HepG2 (cell line): ENCODE measurements around the gene TLK1. TPM values are rescaled to one million over a fixed set of nuclear protein-coding genes. Genes with fewer than 3 reads are reported as not detected.

Source experiments
- ATAC-seq: fragments of 200-7000 bp; cut with Tn5 transposase; 3 replicates; pipeline ENCODE4 v1.9.1; 2020; ENCODE audit warnings: mild to moderate bottlenecking, moderate library complexity
- BruUV-seq: library from RNA; stranded (reverse); fragments of 400-500 nt; replicated peaks from 2 replicates; lab custom pipeline; 2021; lab: Mats Ljungman, UMichigan
- CTCF ChIA-PET: fragments of 300-600 bp; formaldehyde crosslinking; extraction: SDS; loops from one replicate; lab custom pipeline; 2021; ENCODE audit warnings: low total read pairs, inconsistent platforms, low intra/inter-chr PET ratio; lab: Yijun Ruan, JAX
- POLR2A ChIA-PET: fragments of 350-600 bp; sonication (Branson Sonifier 250); formaldehyde crosslinking; loops from one replicate; lab custom pipeline; 2020; ENCODE audit warnings: antibody characterized with exemption, inconsistent platforms; lab: Yijun Ruan, JAX
- DNase-seq: peaks from one replicate; pipeline ENCODE4 v3.0.0-alpha.2; 2015; ENCODE audit warnings: low spot score
- FAIRE-seq: peaks from 3 replicates; lab custom pipeline; 2011; peaks lifted over from hg19 to GRCh38; lab: Jason Lieb, UNC
- H2AFZ ChIP-seq: one replicate; pipeline ENCODE4 v1.6.1; 2011; ENCODE audit warnings: low read length, inconsistent platforms
- H3K27ac ChIP-seq: fragments of 300-600 bp; 3 replicates; pipeline ENCODE4 v1.8.0; 2011; ENCODE audit warnings: mixed run types, mild to moderate bottlenecking, mixed read lengths, low read length, inconsistent platforms; ENCODE audit not compliant: insufficient read depth; ENCODE audit errors: extremely low read length
- H3K27me3 ChIP-seq, 2 experiments: fragments of 200-600 bp in 1 of 2; 2 replicates in 1 of 2; 3 replicates in 1 of 2; pipeline versions ENCODE4 v1.6.0 to v1.8.0; 2011; ENCODE audit warnings: low read length in 2 of 2, mild to moderate bottlenecking in 2 of 2, moderate library complexity in 2 of 2, inconsistent platforms in 1 of 2; ENCODE audit not compliant: insufficient read depth in 2 of 2, control insufficient read depth in 1 of 2
- H3K36me3 ChIP-seq, 2 experiments: fragments of 200-600 bp in 1 of 2; replicated peaks in 1 of 2; 2 replicates in 1 of 2; 3 replicates in 1 of 2; pipeline versions ENCODE4 v1.5.1 to v1.8.0; 2011; ENCODE audit warnings: low read length in 2 of 2, inconsistent platforms in 1 of 2; ENCODE audit not compliant: insufficient read depth in 2 of 2, control insufficient read depth in 1 of 2
- H3K4me1 ChIP-seq: 2 replicates; pipeline ENCODE4 v1.5.1; 2012; ENCODE audit warnings: low read length, inconsistent platforms; ENCODE audit not compliant: insufficient read depth
- H3K4me2 ChIP-seq: 2 replicates; pipeline ENCODE4 v1.6.0; 2011; ENCODE audit warnings: low read depth, low read length, inconsistent platforms
- H3K4me3 ChIP-seq, 3 experiments: fragments of 200-600 bp in 1 of 3; sonication (generic), shearing (Covaris generic) in 1 of 3; replicated peaks in 1 of 3; 2 replicates each; pipeline ENCODE4 v1.5.1; 2011 to 2016; ENCODE audit warnings: low read length in 3 of 3, inconsistent platforms in 2 of 3, low read depth in 2 of 3, mild to moderate bottlenecking in 2 of 3, control low read depth in 1 of 3, mixed read lengths in 1 of 3; ENCODE audit not compliant: insufficient read depth in 1 of 3
- H3K79me2 ChIP-seq: one replicate; pipeline ENCODE4 v1.6.1; 2011; ENCODE audit warnings: low read length, inconsistent platforms; ENCODE audit not compliant: insufficient read depth
- H3K9ac ChIP-seq: 2 replicates; pipeline ENCODE4 v1.6.0; 2011; ENCODE audit warnings: mild to moderate bottlenecking, low read depth, low read length, inconsistent platforms; ENCODE audit not compliant: insufficient read depth
- H3K9me3 ChIP-seq: 2 replicates; pipeline ENCODE4 v1.5.1; 2012; ENCODE audit warnings: mild to moderate bottlenecking, low read length
- H4K20me1 ChIP-seq: 2 replicates; pipeline ENCODE4 v1.6.0; 2011; ENCODE audit warnings: inconsistent platforms, mild to moderate bottlenecking, low read length, moderate library complexity; ENCODE audit not compliant: insufficient read depth
- HOXA9 ChIP-seq: sonication (generic); formaldehyde crosslinking; IDR thresholded peaks from 2 replicates; pipeline ENCODE4 v1.8.1; 2022; ENCODE audit warnings: missing genetic modification reagents, mild to moderate bottlenecking, moderate library complexity, borderline replicate concordance
- NKX3-1 ChIP-seq: sonication (generic); formaldehyde crosslinking; IDR thresholded peaks from 2 replicates; pipeline ENCODE4 v1.5.0; 2020; ENCODE audit warnings: missing genetic modification reagents
- PCBP1 ChIP-seq: fragments of 200-400 bp; formaldehyde crosslinking; IDR thresholded peaks from 2 replicates; pipeline ENCODE4 v1.6.1; 2017; ENCODE audit warnings: mild to moderate bottlenecking, low read depth, low read length, borderline replicate concordance
- POLR2AphosphoS2 ChIP-seq: IDR thresholded peaks from 2 replicates; pipeline ENCODE4 v1.6.1; 2011; ENCODE audit warnings: low read depth, low read length, improper control_type of control experiment
- POLR2G ChIP-seq: fragments of 200-400 bp; formaldehyde crosslinking; IDR thresholded peaks from 2 replicates; pipeline ENCODE4 v1.6.1; 2018; ENCODE audit warnings: mild to moderate bottlenecking, low read depth, low read length, moderate library complexity
- RFX5 ChIP-seq: IDR thresholded peaks from 2 replicates; pipeline ENCODE4 v1.6.1; 2011; ENCODE audit warnings: low read depth, low read length, improper control_type of control experiment
- XBP1 ChIP-seq: sonication (generic); formaldehyde crosslinking; IDR thresholded peaks from 2 replicates; pipeline ENCODE4 v1.5.0; 2020; ENCODE audit warnings: missing genetic modification reagents
- ZMAT3 ChIP-seq: sonication (generic); formaldehyde crosslinking; conservative IDR thresholded peaks from 2 replicates; pipeline ENCODE4 v1.7.0; 2021; ENCODE audit warnings: missing genetic modification reagents
- ZNF205 ChIP-seq: IDR thresholded peaks from 2 replicates; pipeline ENCODE4 v1.6.1; 2018; ENCODE audit warnings: missing biosample characterization, missing genetic modification reagents
- WGBS: methylation state at CpG from one replicate; pipeline ENCODE4 v1.1.6; 2017; ENCODE audit warnings: low lambda C conversion rate; 5-methylcytosine and 5-hydroxymethylcytosine counted together
- in situ Hi-C: cut with HindIII; loops from 2 replicates; pipeline ENCODE4 v1.10.0; 2017; ENCODE audit warnings: low pct_unique_long_range_greater_than_20kb; ENCODE audit not compliant: extremely low pct_ligation_motif_present
- intact Hi-C: fragments of 100-400 bp; cut with micrococcal nuclease; formaldehyde crosslinking; loops from one replicate; pipeline ENCODE4 v1.10.0; 2022; ENCODE audit not compliant: unreplicated experiment
- polyA plus RNA-seq, 8 experiments: library from polyadenylated mRNA; depleted of rRNA in 3 of 8; stranded (reverse) in 7 of 8; unstranded in 1 of 8; fragments of >200 nt; fragmentation: Illumina TruSeq in 4 of 8; extraction: Trizol in 4 of 8; gene quantifications; 2 replicates each; pipeline versions ENCODE4 v1.2.1 to v1.2.3, GENCODE V29; 2011 to 2016; ENCODE audit warnings: low read depth in 4 of 8, missing spikeins in 1 of 8, mixed read lengths in 1 of 8; ENCODE audit not compliant: insufficient read depth in 1 of 8
- total RNA-seq, 5 experiments: library from RNA; depleted of rRNA; stranded (reverse); fragments of >200 nt; fragmentation: Illumina TruSeq; extraction: Trizol; gene quantifications; 2 replicates each; pipeline ENCODE4 v1.2.3, GENCODE V29; 2016; ENCODE audit warnings: low read depth in 1 of 5
- TF ChIP-seq, protein P1 (sequence below): sonication (generic); formaldehyde crosslinking; IDR thresholded peaks from 2 replicates; pipeline ENCODE4 v1.5.1; 2020; ENCODE audit warnings: mild to moderate bottlenecking, missing genetic modification reagents
- TF ChIP-seq, protein P2 (sequence below): sonication (generic); formaldehyde crosslinking; IDR thresholded peaks from 2 replicates; pipeline ENCODE4 v1.4.0; 2020; ENCODE audit warnings: missing genetic modification reagents
- TF ChIP-seq, protein P3 (sequence below): sonication (generic); formaldehyde crosslinking; conservative IDR thresholded peaks from 2 replicates; pipeline ENCODE4 v1.8.1; 2023; ENCODE audit warnings: missing genetic modification reagents
- TF ChIP-seq, protein P4 (sequence below): IDR thresholded peaks from 2 replicates; pipeline ENCODE4 v1.6.1; 2016; ENCODE audit warnings: control low read depth

TLK1 gene
- total and polyA plus RNA-seq, 2 of the 13 experiments (the other 11 are each of a cell fraction or from before 2014, with no cell fraction given) = 16.8 to 28.7 TPM

DNA sequence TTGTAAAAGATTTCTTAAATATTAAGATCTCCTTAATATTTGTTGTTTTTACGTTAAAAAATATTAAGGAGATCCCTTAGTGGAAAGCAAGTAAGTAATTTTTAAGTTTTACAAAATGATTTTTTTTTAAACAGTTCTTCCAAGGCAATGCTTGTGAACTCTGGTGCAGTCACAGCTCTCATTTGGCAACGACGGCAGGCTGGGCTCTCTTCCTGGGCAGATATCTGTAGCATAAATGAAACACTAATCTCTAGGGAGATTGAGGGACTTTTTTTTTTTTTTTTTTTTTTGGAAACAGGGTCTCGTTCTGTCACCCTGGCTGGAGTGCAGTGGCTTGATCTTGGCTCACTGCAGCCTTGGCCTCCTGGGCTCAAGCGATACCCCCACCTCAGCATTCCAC is 193.1 kb downstream of the TLK1 start (continued):
- TF ChIP-seq, protein P1, sequence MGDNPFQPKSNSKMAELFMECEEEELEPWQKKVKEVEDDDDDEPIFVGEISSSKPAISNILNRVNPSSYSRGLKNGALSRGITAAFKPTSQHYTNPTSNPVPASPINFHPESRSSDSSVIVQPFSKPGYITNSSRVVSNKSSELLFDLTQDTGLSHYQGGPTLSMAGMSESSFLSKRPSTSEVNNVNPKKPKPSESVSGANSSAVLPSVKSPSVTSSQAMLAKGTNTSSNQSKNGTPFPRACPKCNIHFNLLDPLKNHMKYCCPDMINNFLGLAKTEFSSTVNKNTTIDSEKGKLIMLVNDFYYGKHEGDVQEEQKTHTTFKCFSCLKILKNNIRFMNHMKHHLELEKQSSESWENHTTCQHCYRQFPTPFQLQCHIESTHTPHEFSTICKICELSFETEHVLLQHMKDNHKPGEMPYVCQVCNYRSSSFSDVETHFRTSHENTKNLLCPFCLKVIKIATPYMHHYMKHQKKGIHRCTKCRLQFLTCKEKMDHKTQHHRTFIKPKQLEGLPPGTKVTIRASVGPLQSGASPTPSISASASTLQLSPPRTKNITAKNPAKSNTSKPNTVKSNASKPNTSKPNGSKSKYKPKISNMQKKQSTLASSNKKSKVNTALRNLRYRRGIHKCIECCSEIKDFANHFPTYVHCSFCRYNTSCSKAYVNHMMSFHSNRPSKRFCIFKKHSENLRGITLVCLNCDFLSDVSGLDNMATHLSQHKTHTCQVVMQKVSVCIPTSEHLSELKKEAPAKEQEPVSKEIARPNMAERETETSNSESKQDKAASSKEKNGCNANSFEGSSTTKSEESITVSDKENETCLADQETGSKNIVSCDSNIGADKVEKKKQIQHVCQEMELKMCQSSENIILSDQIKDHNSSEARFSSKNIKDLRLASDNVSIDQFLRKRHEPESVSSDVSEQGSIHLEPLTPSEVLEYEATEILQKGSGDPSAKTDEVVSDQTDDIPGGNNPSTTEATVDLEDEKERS (CRISPR knock-in tag) = no peak
- TF ChIP-seq ZMAT3 (CRISPR knock-in tag) (no peak), XBP1 (CRISPR knock-in tag) (no peak)

DNA sequence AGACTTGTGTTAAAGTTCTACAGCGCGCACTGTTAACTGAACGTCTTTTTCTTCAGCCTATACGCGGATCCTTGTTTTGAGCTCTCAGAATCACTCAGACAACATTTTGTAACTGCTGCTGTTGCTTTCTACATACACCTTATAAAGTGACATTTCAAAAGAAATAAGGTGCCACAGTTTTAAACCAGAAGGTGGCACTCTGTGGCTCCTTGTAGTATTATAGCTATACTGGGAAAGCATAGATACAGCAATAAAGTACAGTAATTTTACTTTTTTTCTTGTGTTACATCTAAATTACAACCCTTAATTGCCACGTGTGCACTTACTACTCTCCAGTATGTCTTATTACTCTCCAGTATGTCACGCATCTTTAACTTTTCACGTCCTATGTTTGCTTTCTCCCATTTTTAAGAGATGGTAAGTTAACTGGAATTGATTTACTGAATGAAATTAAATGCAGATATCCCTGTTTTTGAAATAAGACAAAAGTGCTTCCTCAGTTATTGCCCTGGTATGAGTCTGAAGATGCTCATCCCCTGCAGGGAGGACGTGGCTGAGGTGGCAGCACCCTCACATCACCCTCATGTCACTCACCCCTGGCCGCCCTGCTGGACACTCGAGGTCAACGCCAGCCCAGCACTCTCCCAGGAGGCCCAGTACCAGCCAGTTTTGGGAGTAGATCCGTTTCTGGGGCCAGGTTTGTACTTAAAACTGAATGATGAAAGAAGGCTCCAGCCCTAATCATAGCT is 193.9 kb downstream of the TLK1 start:
- H3K4me2 ChIP-seq = no peak overlapping the region
- no peak for TF ChIP-seq NKX3-1 (CRISPR knock-in tag)
- no peak for TF ChIP-seq ZNF205 (CRISPR knock-in tag)
- 0 out of 2 replicates have a peak, but pooled peaks have one; percentile 39 for TF ChIP-seq POLR2G
- TF ChIP-seq, protein P2, sequence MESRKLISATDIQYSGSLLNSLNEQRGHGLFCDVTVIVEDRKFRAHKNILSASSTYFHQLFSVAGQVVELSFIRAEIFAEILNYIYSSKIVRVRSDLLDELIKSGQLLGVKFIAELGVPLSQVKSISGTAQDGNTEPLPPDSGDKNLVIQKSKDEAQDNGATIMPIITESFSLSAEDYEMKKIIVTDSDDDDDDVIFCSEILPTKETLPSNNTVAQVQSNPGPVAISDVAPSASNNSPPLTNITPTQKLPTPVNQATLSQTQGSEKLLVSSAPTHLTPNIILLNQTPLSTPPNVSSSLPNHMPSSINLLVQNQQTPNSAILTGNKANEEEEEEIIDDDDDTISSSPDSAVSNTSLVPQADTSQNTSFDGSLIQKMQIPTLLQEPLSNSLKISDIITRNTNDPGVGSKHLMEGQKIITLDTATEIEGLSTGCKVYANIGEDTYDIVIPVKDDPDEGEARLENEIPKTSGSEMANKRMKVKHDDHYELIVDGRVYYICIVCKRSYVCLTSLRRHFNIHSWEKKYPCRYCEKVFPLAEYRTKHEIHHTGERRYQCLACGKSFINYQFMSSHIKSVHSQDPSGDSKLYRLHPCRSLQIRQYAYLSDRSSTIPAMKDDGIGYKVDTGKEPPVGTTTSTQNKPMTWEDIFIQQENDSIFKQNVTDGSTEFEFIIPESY (CRISPR knock-in tag) = peak; percentile 100
- no peak for TF ChIP-seq HOXA9 (CRISPR knock-in tag)
- no peak for TF ChIP-seq RFX5
- no peak for TF ChIP-seq PCBP1
- TF ChIP-seq, protein P3, sequence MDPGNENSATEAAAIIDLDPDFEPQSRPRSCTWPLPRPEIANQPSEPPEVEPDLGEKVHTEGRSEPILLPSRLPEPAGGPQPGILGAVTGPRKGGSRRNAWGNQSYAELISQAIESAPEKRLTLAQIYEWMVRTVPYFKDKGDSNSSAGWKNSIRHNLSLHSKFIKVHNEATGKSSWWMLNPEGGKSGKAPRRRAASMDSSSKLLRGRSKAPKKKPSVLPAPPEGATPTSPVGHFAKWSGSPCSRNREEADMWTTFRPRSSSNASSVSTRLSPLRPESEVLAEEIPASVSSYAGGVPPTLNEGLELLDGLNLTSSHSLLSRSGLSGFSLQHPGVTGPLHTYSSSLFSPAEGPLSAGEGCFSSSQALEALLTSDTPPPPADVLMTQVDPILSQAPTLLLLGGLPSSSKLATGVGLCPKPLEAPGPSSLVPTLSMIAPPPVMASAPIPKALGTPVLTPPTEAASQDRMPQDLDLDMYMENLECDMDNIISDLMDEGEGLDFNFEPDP (CRISPR knock-in tag) = 0 out of 2 replicates have a peak, but pooled peaks have one; percentile 84
- TF ChIP-seq POLR2AphosphoS2 = peak; percentile 69; the same call in 1 of the 2 replicates
- TF ChIP-seq, protein P4, sequence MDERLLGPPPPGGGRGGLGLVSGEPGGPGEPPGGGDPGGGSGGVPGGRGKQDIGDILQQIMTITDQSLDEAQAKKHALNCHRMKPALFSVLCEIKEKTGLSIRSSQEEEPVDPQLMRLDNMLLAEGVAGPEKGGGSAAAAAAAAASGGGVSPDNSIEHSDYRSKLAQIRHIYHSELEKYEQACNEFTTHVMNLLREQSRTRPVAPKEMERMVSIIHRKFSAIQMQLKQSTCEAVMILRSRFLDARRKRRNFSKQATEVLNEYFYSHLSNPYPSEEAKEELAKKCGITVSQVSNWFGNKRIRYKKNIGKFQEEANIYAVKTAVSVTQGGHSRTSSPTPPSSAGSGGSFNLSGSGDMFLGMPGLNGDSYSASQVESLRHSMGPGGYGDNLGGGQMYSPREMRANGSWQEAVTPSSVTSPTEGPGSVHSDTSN (CRISPR knock-in tag) = peak; percentile 37; the same call in 1 of the 2 replicates

More for the DNA sequence above, 193.9 kb downstream of the TLK1 start:
- Histone ChIP-seq H4K20me1 (no peaks in the 10 kb centered on the region), H3K27ac (no peak overlapping the region), H3K4me3 (no peak overlapping the region), H3K36me3 (peaks cover 26 to 54% of the 10 kb centered on the region in 2 experiments), H3K79me2 (no peaks in the 10 kb centered on the region), H3K9me3 (no peaks in the 10 kb centered on the region), H3K9ac (no peak overlapping the region), H3K27me3 (no peaks in the 10 kb centered on the region), H3K4me1 (peaks cover 22% of the 10 kb centered on the region), H2AFZ (no peak overlapping the region)
- FAIRE-seq (no peak), DNase-seq (peak; percentile 53), ATAC-seq (peak; percentile 80)
- CTCF ChIA-PET = no interaction called here
- 84% methylated on average over 13 of the region's 13 CpGs for WGBS
- POLR2A ChIA-PET = interaction anchor here (1.6 kb wide), 1 partner anchor 37 kb away, joined by 7 read pairs; the partner anchor contains the start of gene GORASP2
- intact Hi-C loops = loop anchor here (5.0 kb wide), 1 partner anchor 35 kb away; no protein-coding TSS in a partner anchor
- in situ Hi-C loops = no loop called here
- BruUV-seq = TSS peak; percentile 36
